GM12878 (cell line): ENCODE data around the gene DIS3L2. TPM values are rescaled to one million over a fixed set of nuclear protein-coding genes. Genes with fewer than 3 reads are reported as not detected.

Source experiments
- ATAC-seq: fragments of 200-7000 bp; cut with Tn5 transposase; 3 replicates; pipeline ENCODE4 v1.9.1; 2020; ENCODE audit warnings: mild to moderate bottlenecking, moderate library complexity
- BruUV-seq: library from RNA; stranded (reverse); fragments of 400-500 nt; replicated peaks from 2 replicates; lab custom pipeline; 2021; lab: Mats Ljungman, UMichigan
- CTCF ChIA-PET: fragments of 300-600 bp; sonication (Branson Sonifier 250); formaldehyde crosslinking; extraction: SDS; loops from one replicate; lab custom pipeline; 2021; ENCODE audit warnings: inconsistent platforms; lab: Yijun Ruan, JAX
- POLR2A ChIA-PET: fragments of 350-600 bp; formaldehyde crosslinking; extraction: SDS; loops from one replicate; lab custom pipeline; 2021; ENCODE audit warnings: inconsistent platforms; lab: Charles Lee
- RAD21 ChIA-PET: fragments of 300-600 bp; sonication (Branson Sonifier 250); formaldehyde crosslinking; loops from one replicate; lab custom pipeline; 2023; ENCODE audit warnings: antibody characterized with exemption; ENCODE audit not compliant: unreplicated experiment; lab: Charles Lee
- SMC1A ChIA-PET: fragments of 300-600 bp; sonication (Branson Sonifier 250); formaldehyde crosslinking; loops from one replicate; lab custom pipeline; 2023; ENCODE audit not compliant: unreplicated experiment, uncharacterized antibody; lab: Charles Lee
- DNase-seq: peaks from one replicate; pipeline ENCODE4 v3.0.0-alpha.2; 2011; ENCODE audit warnings: low read depth, low spot score
- FAIRE-seq: peaks from 3 replicates; lab custom pipeline; 2011; peaks lifted over from hg19 to GRCh38; lab: Jason Lieb, UNC
- H2AFZ ChIP-seq: 2 replicates; pipeline ENCODE4 v1.6.0; 2011; ENCODE audit warnings: low read depth, low read length, control low read depth; ENCODE audit not compliant: control insufficient read depth
- H3K27ac ChIP-seq: 2 replicates; pipeline ENCODE4 v1.5.1; 2011; ENCODE audit warnings: control low read depth; ENCODE audit not compliant: control insufficient read depth, insufficient read depth
- H3K27me3 ChIP-seq, 2 experiments: replicated peaks in 1 of 2; 2 replicates each; pipeline versions ENCODE4 v1.6.0 to v1.6.1; 2011; ENCODE audit warnings: low read length in 1 of 2; ENCODE audit not compliant: control insufficient read depth in 2 of 2, insufficient read depth in 2 of 2
- H3K36me3 ChIP-seq, 2 experiments: 2 replicates each; pipeline ENCODE4 v1.5.1; 2011; ENCODE audit warnings: low read length in 1 of 2; ENCODE audit not compliant: control insufficient read depth in 2 of 2, insufficient read depth in 2 of 2
- H3K4me1 ChIP-seq: 2 replicates; pipeline ENCODE4 v1.6.1; 2011; ENCODE audit warnings: mild to moderate bottlenecking, low read length, moderate library complexity, mixed read lengths; ENCODE audit not compliant: control insufficient read depth, insufficient read depth
- H3K4me2 ChIP-seq: 2 replicates; pipeline ENCODE4 v1.6.0; 2011; ENCODE audit warnings: control low read depth; ENCODE audit not compliant: control insufficient read depth, insufficient read depth
- H3K4me3 ChIP-seq: fragments of 200-600 bp; sonication (generic); 2 replicates; pipeline ENCODE4 v1.5.1; 2016
- H3K79me2 ChIP-seq: 2 replicates; pipeline ENCODE4 v1.6.0; 2011; ENCODE audit warnings: low read length; ENCODE audit not compliant: control insufficient read depth, insufficient read depth
- H3K9ac ChIP-seq: 2 replicates; pipeline ENCODE4 v1.8.0; 2011; ENCODE audit warnings: low read length, control low read depth, mixed read lengths; ENCODE audit not compliant: control insufficient read depth, insufficient read depth
- H3K9me3 ChIP-seq: replicated peaks from 3 replicates; pipeline ENCODE4 v1.5.1; 2011; ENCODE audit warnings: mild to moderate bottlenecking, low read length; ENCODE audit not compliant: control insufficient read depth, insufficient read depth
- H4K20me1 ChIP-seq: 2 replicates; pipeline ENCODE4 v1.6.0; 2011; ENCODE audit not compliant: control insufficient read depth, insufficient read depth
- CBX3 ChIP-seq: fragments of 200-600 bp; sonication (generic); IDR thresholded peaks from 2 replicates; pipeline ENCODE4 v1.6.1; 2016; ENCODE audit warnings: low read depth, borderline replicate concordance
- EGR1 ChIP-seq, 2 experiments: IDR thresholded peaks; 1 replicate in 1 of 2; 2 replicates in 1 of 2; pipeline ENCODE4 v1.6.1; 2011 to 2012; ENCODE audit warnings: low read depth in 2 of 2, low read length in 2 of 2, borderline replicate concordance in 1 of 2, mild to moderate bottlenecking in 1 of 2, moderate library complexity in 1 of 2
- NFIC ChIP-seq: IDR thresholded peaks from 2 replicates; pipeline ENCODE4 v1.6.1; 2012; ENCODE audit warnings: low read depth, mild to moderate bottlenecking, inconsistent platforms, low read length, moderate library complexity
- NFXL1 ChIP-seq: fragments of 450-650 bp; IDR thresholded peaks from 2 replicates; pipeline ENCODE4 v1.6.1; 2017; ENCODE audit warnings: antibody characterized with exemption, mild to moderate bottlenecking, borderline replicate concordance
- PML ChIP-seq: IDR thresholded peaks from 2 replicates; pipeline ENCODE4 v1.6.1; 2012; ENCODE audit warnings: low read length, inconsistent platforms
- RELA ChIP-seq: fragments of 450-650 bp; IDR thresholded peaks from 2 replicates; pipeline ENCODE4 v1.8.0; 2014; ENCODE audit warnings: borderline replicate concordance; ENCODE audit not compliant: partially characterized antibody
- SKIL ChIP-seq: fragments of 450-650 bp; IDR thresholded peaks from 2 replicates; pipeline ENCODE4 v1.6.1; 2017; ENCODE audit warnings: mild to moderate bottlenecking, low read depth, inconsistent platforms; ENCODE audit not compliant: poor library complexity, severe bottlenecking
- USF1 ChIP-seq: IDR thresholded peaks from 2 replicates; pipeline ENCODE4 v1.6.1; 2011; ENCODE audit warnings: borderline replicate concordance, low read depth, mild to moderate bottlenecking, moderate library complexity, mixed read lengths, low read length; ENCODE audit not compliant: insufficient read depth; ENCODE audit errors: extremely low read length
- WRNIP1 ChIP-seq: IDR thresholded peaks from 2 replicates; pipeline ENCODE4 v1.6.1; 2011; ENCODE audit warnings: low read depth, low read length, improper control_type of control experiment, borderline replicate concordance
- WGBS: methylation state at CpG from one replicate; pipeline ENCODE4 v1.1.6; 2016; ENCODE audit warnings: low lambda C conversion rate; ENCODE audit not compliant: insufficient replicate concordance, insufficient coverage; ENCODE audit errors: missing lambda C conversion rate; 5-methylcytosine and 5-hydroxymethylcytosine counted together
- in situ Hi-C: fragments of 300-500 bp; cut with MboI; formaldehyde crosslinking; loops from 9 replicates; pipeline ENCODE4 v1.14.3; 2018; ENCODE audit warnings: mixed read lengths
- intact Hi-C: fragments of 100-400 bp; cut with micrococcal nuclease; formaldehyde crosslinking; loops from one replicate; pipeline ENCODE4 v1.14.2; 2022; ENCODE audit not compliant: unreplicated experiment
- polyA plus RNA-seq, 11 experiments: library from polyadenylated mRNA; depleted of rRNA in 4 of 11; unstranded in 6 of 11; stranded (reverse) in 5 of 11; fragments of >200 nt; fragmentation: Nextera tagmentation in 4 of 11; fragmentation: Illumina TruSeq in 1 of 11; extraction: Ambion mirVana in 4 of 11; extraction: Trizol in 1 of 11; gene quantifications; 1 replicate in 1 of 11; 2 replicates in 10 of 11; pipeline versions ENCODE4 v1.2.1 to v1.2.3, GENCODE V29; 2011 to 2016; ENCODE audit warnings: inconsistent platforms in 2 of 11, missing spikeins in 2 of 11, low read depth in 1 of 11
- total RNA-seq, 4 experiments: library from RNA; depleted of rRNA in 3 of 4; stranded (reverse); fragments of >200 nt in 3 of 4; fragmentation: Illumina TruSeq in 1 of 4; extraction: Trizol in 1 of 4; gene quantifications; 2 replicates each; pipeline versions ENCODE4 v1.2.1 to v1.2.3, GENCODE V29; 2013 to 2021

Gene DIS3L2
- total and polyA plus RNA-seq, 10 of the 15 experiments (the other 5 are each of a cell fraction or from before 2014, with no cell fraction given) = 3.5 to 27.1 (median 16.0) TPM

GRCh38 chr2:232042911-232043574 lies 81.5 kb downstream of the DIS3L2 start:
- Histone ChIP-seq H3K9me3 (no peaks in the 10 kb centered on the region), H3K4me1 (no peaks in the 10 kb centered on the region), H3K79me2 (no peaks in the 10 kb centered on the region), H3K4me3 (no peak overlapping the region), H3K9ac (no peak overlapping the region), H3K4me2 (no peak overlapping the region), H3K36me3 (no peaks in the 10 kb centered on the region; a peak in 1 of 4 replicates), H3K27me3 (no peaks in the 10 kb centered on the region), H3K27ac (no peak overlapping the region), H2AFZ (no peak overlapping the region), H4K20me1 (peaks cover 3% of the 10 kb centered on the region; the same call in 1 of the 2 replicates)
- no peak for DNase-seq
- in situ Hi-C loops (no loop called here), intact Hi-C loops (no loop called here)
- ChIA-PET POLR2A (no interaction called here), CTCF (interaction anchor here (1.0 kb wide), 1 partner anchor 10 kb away, joined by 4 read pairs; no protein-coding TSS in a partner anchor), RAD21 (no interaction called here), SMC1A (interaction anchor here (1.4 kb wide), 1 partner anchor 13 kb away, joined by 4 read pairs; no protein-coding TSS in a partner anchor)
- TF ChIP-seq NFIC (no peak), SKIL (no peak), WRNIP1 (no peak), CBX3 (no peak), EGR1 (IDR thresholded peaks at IDR 0.05; ENCODE audit: borderline replicate concordance in 1 of 2, low read depth in 2 of 2, low read length in 2 of 2) (no peak), RELA (no peak), PML (no peak), NFXL1 (no peak), USF1 (no peak)
- no TSS peak for BruUV-seq
- FAIRE-seq = no peak
- WGBS = 95% methylated on average over 2 of the region's 2 CpGs
- no peak for ATAC-seq
